Measurements from ENCODE around the gene RFFL. TPM values are rescaled to one million over a fixed set of nuclear protein-coding genes. Genes with fewer than 3 reads are reported as not detected.

RFFL gene
- total RNA-seq, 2 donors from 2014 or later = 33.8 to 56.6 TPM

DNA sequence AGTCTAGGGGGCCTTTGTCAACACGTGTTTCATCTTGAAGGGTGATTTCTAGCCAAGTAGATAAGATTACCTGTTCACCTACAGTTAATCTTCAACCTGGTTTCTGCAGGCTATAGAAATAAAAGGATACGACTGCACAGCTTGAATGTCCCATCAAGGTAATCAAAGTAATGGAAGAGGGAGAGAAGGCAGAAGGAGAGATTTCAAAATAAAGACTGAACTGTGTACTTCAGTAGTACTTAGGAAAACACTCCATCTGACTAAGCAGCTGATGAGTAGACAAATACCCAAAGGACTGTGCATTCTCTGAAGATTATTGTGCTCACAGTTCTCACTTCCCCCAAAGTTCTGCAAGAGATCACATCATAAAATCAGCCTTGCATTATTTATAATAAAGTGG is 5.8 kb upstream of the RFFL start:
- no peak overlapping the region for H3K27ac ChIP-seq (ENCODE audit: low read depth, low read length)
- Mint-ChIP-seq H3K4me1 (peaks cover 53% of the 10 kb centered on the region), H3K27ac (no peak overlapping the region), H3K4me3 (no peak overlapping the region), H3K36me3 (ENCODE audit: low read depth) (peaks cover 11% of the 10 kb centered on the region), H3K9me3 (no peaks in the 10 kb centered on the region), H3K27me3 (ENCODE audit: insufficient read depth) (no peaks in the 10 kb centered on the region)
- TF ChIP-seq, protein P1, sequence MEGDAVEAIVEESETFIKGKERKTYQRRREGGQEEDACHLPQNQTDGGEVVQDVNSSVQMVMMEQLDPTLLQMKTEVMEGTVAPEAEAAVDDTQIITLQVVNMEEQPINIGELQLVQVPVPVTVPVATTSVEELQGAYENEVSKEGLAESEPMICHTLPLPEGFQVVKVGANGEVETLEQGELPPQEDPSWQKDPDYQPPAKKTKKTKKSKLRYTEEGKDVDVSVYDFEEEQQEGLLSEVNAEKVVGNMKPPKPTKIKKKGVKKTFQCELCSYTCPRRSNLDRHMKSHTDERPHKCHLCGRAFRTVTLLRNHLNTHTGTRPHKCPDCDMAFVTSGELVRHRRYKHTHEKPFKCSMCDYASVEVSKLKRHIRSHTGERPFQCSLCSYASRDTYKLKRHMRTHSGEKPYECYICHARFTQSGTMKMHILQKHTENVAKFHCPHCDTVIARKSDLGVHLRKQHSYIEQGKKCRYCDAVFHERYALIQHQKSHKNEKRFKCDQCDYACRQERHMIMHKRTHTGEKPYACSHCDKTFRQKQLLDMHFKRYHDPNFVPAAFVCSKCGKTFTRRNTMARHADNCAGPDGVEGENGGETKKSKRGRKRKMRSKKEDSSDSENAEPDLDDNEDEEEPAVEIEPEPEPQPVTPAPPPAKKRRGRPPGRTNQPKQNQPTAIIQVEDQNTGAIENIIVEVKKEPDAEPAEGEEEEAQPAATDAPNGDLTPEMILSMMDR (conservative IDR thresholded peaks at IDR 0.05) = no peak
- H3K9ac ChIP-seq (ENCODE audit: extremely low read depth, low read length, poor library complexity, severe bottlenecking) = no peak overlapping the region
- no peaks in the 10 kb centered on the region for H3K27me3 ChIP-seq (ENCODE audit: control insufficient read depth, insufficient read depth, low read length, poor library complexity, severe bottlenecking)
- no peaks in the 10 kb centered on the region for H3K9me3 ChIP-seq (ENCODE audit: control insufficient read depth, low read length)
- no peaks in the 10 kb centered on the region for H3K36me3 ChIP-seq (ENCODE audit: control insufficient read depth, insufficient read depth, low read length)
- DNase-seq = no peak
- peaks cover 7% of the 10 kb centered on the region for H3K4me1 ChIP-seq (ENCODE audit: control insufficient read depth, insufficient read depth, low read length)
- peak overlapping the region; percentile 4 for H3K4me3 ChIP-seq (ENCODE audit: low read length)
- WGBS, 2 experiments (ENCODE audit: insufficient coverage in 1 of 2, insufficient read length in 1 of 2) = 56 to 83% methylated on average over 1 to 2 of the region's 2 CpGs

DNA sequence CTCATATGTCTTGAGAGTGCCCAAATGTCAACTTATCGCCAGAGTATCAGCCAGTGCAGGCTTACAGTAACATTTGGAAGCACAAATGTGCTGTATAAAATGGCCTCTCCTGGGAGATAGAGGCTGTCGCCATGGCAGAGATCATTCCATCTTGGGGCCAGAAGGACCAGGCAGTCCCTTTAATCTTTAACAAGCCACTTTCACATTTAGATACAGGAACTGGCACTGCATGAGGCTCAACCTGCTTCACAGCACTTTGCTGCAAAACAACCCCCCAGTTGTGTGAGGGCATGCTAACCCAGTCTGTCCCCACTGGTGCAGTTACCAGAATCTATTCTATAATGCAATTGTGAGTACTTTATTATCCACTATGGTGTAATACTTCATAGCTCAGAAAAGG is 4.7 kb upstream of the RFFL start:
- TF ChIP-seq, protein P1 (conservative IDR thresholded peaks at IDR 0.05) = no peak
- Histone ChIP-seq H3K4me1 (ENCODE audit: control insufficient read depth, insufficient read depth, low read length) (peaks cover 7% of the 10 kb centered on the region), H3K9me3 (ENCODE audit: control insufficient read depth, low read length) (no peaks in the 10 kb centered on the region), H3K9ac (ENCODE audit: extremely low read depth, low read length, poor library complexity, severe bottlenecking) (no peak overlapping the region), H3K36me3 (ENCODE audit: control insufficient read depth, insufficient read depth, low read length) (no peaks in the 10 kb centered on the region), H3K27ac (ENCODE audit: low read depth, low read length) (no peak overlapping the region), H3K4me3 (ENCODE audit: low read length) (no peak overlapping the region), H3K27me3 (ENCODE audit: control insufficient read depth, insufficient read depth, low read length, poor library complexity, severe bottlenecking) (no peaks in the 10 kb centered on the region)
- Mint-ChIP-seq H3K9me3 (no peaks in the 10 kb centered on the region), H3K4me3 (no peak overlapping the region), H3K27ac (no peak overlapping the region), H3K36me3 (ENCODE audit: low read depth) (peaks cover 11% of the 10 kb centered on the region), H3K4me1 (peaks cover 60% of the 10 kb centered on the region), H3K27me3 (ENCODE audit: insufficient read depth) (no peaks in the 10 kb centered on the region)
- WGBS, 2 experiments (ENCODE audit: insufficient coverage in 1 of 2, insufficient read length in 1 of 2) = 89% methylated on average over 1 to 2 of the region's 2 CpGs
- no peak for DNase-seq

DNA sequence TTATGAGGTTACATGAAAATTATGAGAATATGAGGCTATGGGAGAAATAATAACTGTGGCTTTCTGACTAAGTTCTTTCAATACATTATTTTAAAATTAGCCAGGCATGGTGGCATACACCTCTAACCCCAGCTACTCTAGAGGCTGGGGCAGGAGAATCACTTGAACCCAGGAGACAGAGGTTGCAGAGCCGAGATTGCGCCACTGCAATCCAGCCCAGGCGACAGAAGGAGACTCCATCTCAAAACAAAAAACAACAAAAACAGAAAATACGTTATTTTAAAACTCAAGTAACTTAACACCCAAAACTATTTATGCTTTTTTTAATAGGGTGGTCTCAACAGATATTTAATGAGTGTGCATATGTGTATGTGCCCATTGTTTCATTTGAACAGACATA is 2.4 kb upstream of the RFFL start:
- no peaks in the 10 kb centered on the region for H3K27me3 Mint-ChIP-seq (ENCODE audit: insufficient read depth)
- peaks cover 9% of the 10 kb centered on the region for H3K4me1 ChIP-seq (ENCODE audit: control insufficient read depth, insufficient read depth, low read length)
- H3K36me3 ChIP-seq (ENCODE audit: control insufficient read depth, insufficient read depth, low read length) = no peaks in the 10 kb centered on the region
- TF ChIP-seq, protein P1 (conservative IDR thresholded peaks at IDR 0.05) = no peak
- H3K27me3 ChIP-seq (ENCODE audit: control insufficient read depth, insufficient read depth, low read length, poor library complexity, severe bottlenecking) = no peaks in the 10 kb centered on the region
- H3K36me3 Mint-ChIP-seq (ENCODE audit: low read depth) = peaks cover 4% of the 10 kb centered on the region
- H3K27ac Mint-ChIP-seq = no peak overlapping the region
- no peak overlapping the region for H3K9ac ChIP-seq (ENCODE audit: extremely low read depth, low read length, poor library complexity, severe bottlenecking)
- H3K9me3 Mint-ChIP-seq = no peaks in the 10 kb centered on the region
- no peaks in the 10 kb centered on the region for H3K9me3 ChIP-seq (ENCODE audit: control insufficient read depth, low read length)
- H3K4me3 ChIP-seq (ENCODE audit: low read length) = no peak overlapping the region
- no peak for DNase-seq
- no peak overlapping the region for H3K4me3 Mint-ChIP-seq
- no peak overlapping the region for H3K27ac ChIP-seq (ENCODE audit: low read depth, low read length)
- 96% methylated on average over 3 of the region's 4 CpGs; no CpG with 5 or more reads in 1 of the 2 experiments for WGBS, 2 experiments (ENCODE audit: insufficient coverage in 1 of 2, insufficient read length in 1 of 2)
- peaks cover 75% of the 10 kb centered on the region for H3K4me1 Mint-ChIP-seq
